GM19468 (cell line): ENCODE data around the gene KRT36.

Source experiments
- ATAC-seq: cut with Tn5 transposase; IDR thresholded peaks from one replicate; pipeline ENCODE4 v1.9.1; 2021; ENCODE audit warnings: mild to moderate bottlenecking, moderate library complexity, moderate number of reproducible peaks; ENCODE audit not compliant: unreplicated experiment; ENCODE audit errors: extremely low read depth

KRT36 gene

GRCh38 chr17:41489531-41489930 is at the start of gene KRT36:
Gene KRT36 (minus strand): TSS chr17:41489910. CDS start chr17:41489864, 46 bp downstream.
- no peak for ATAC-seq

- ATAC-seq, result no peak
Measured at GRCh38 chr17:41539071-41539492, 49.4 kb upstream of the KRT36 start.

GRCh38 chr17:41538565-41538991 is 48.9 kb upstream of the KRT36 start:
- no peak for ATAC-seq

- ATAC-seq, result no peak
Measured at GRCh38 chr17:41537990-41538389, 48.3 kb upstream of the KRT36 start.

- ATAC-seq, result no peak
Measured at GRCh38 chr17:41537614-41537954, 47.9 kb upstream of the KRT36 start.

GRCh38 chr17:41536741-41537613 is 47.3 kb upstream of the KRT36 start:
- ATAC-seq, result no peak

GRCh38 chr17:41535764-41536481 is 46.2 kb upstream of the KRT36 start:
- no peak for ATAC-seq

- ATAC-seq, result no peak
Measured at GRCh38 chr17:41534899-41535546, 45.3 kb upstream of the KRT36 start.

- ATAC-seq, result no peak
Measured at GRCh38 chr17:41533613-41534012, 43.9 kb upstream of the KRT36 start.

- ATAC-seq, result no peak
Measured at GRCh38 chr17:41532947-41533570, 43.3 kb upstream of the KRT36 start.

- ATAC-seq, result no peak
Measured at GRCh38 chr17:41531993-41532392, 42.3 kb upstream of the KRT36 start.

- no peak for ATAC-seq
Measured at GRCh38 chr17:41530062-41531048, 40.6 kb upstream of the KRT36 start.

GRCh38 chr17:41529491-41529915 is 39.8 kb upstream of the KRT36 start:
- ATAC-seq, result no peak

- no peak for ATAC-seq
Measured at GRCh38 chr17:41528959-41529353, 39.2 kb upstream of the KRT36 start.

GRCh38 chr17:41527063-41528023 is 37.6 kb upstream of the KRT36 start:
- ATAC-seq, result no peak

GRCh38 chr17:41524261-41524660 is 34.6 kb upstream of the KRT36 start:
- ATAC-seq, result no peak

- no peak for ATAC-seq
Measured at GRCh38 chr17:41523787-41524186, 34.1 kb upstream of the KRT36 start.

- ATAC-seq, result no peak
Measured at GRCh38 chr17:41523225-41523593, 33.5 kb upstream of the KRT36 start.
